GM19452 (cell line): ENCODE results near the gene CCDC30.
"Not testable (repeated sequence)": the region's sequence is repeated elsewhere in the genome, so short reads cannot be mapped to it uniquely, and the experiment has no call there.

Experiments
- ATAC-seq: cut with Tn5 transposase; IDR thresholded peaks from one replicate; pipeline ENCODE4 v1.9.1; 2021; ENCODE audit not compliant: unreplicated experiment

Gene CCDC30

GRCh38 chr1:42450061-42450460, 13.0 kb upstream of the CCDC30 start:
- no peak for ATAC-seq

GRCh38 chr1:42453386-42453785, 9.7 kb upstream of the CCDC30 start:
- no peak for ATAC-seq

- no peak for ATAC-seq
These were observed 8.7 kb upstream of the CCDC30 start for GRCh38 chr1:42454403-42454802.

- peak; percentile 77 for ATAC-seq
These were observed 6.9 kb upstream of the CCDC30 start, which contains the start of the genes PPCS and ZMYND12 for GRCh38 chr1:42456010-42456753. PPCS (plus strand) TSS chr1:42456543; CDS start chr1:42456566, 23 bp downstream. ZMYND12 (minus strand) TSS chr1:42456022; CDS start chr1:42455997, 25 bp downstream.

- peak; percentile 64 for ATAC-seq
These were observed 6.4 kb upstream of the CCDC30 start for GRCh38 chr1:42456754-42457089.

GRCh38 chr1:42461196-42461595, 1.9 kb upstream of the CCDC30 start:
- no peak for ATAC-seq

GRCh38 chr1:42463921-42464320, 835 bp downstream of the CCDC30 start:
- ATAC-seq = no peak

- no peak for ATAC-seq
These were observed 2.9 kb downstream of the CCDC30 start for GRCh38 chr1:42466030-42466429.

- no peak for ATAC-seq
These were observed 6.6 kb downstream of the CCDC30 start for GRCh38 chr1:42469727-42470126.

- no peak for ATAC-seq
These were observed 13.5 kb downstream of the CCDC30 start for GRCh38 chr1:42476605-42477004.

GRCh38 chr1:42477354-42477753, 14.3 kb downstream of the CCDC30 start:
- not testable (repeated sequence) for ATAC-seq

GRCh38 chr1:42477775-42478174, 14.7 kb downstream of the CCDC30 start:
- no peak for ATAC-seq

- no peak for ATAC-seq
These were observed 16.5 kb downstream of the CCDC30 start for GRCh38 chr1:42479621-42480020.

GRCh38 chr1:42480921-42481320, 17.8 kb downstream of the CCDC30 start:
- no peak for ATAC-seq

- ATAC-seq = no peak
These were observed 19.6 kb downstream of the CCDC30 start for GRCh38 chr1:42482635-42483153.

GRCh38 chr1:42484382-42484781, 21.3 kb downstream of the CCDC30 start:
- ATAC-seq = no peak

GRCh38 chr1:42490237-42490636, 27.2 kb downstream of the CCDC30 start:
- no peak for ATAC-seq

- ATAC-seq = not testable (repeated sequence)
These were observed 38.9 kb downstream of the CCDC30 start for GRCh38 chr1:42502031-42502430.

- no peak for ATAC-seq
These were observed 41.5 kb downstream of the CCDC30 start for GRCh38 chr1:42504535-42505128.

GRCh38 chr1:42506576-42506975, 43.5 kb downstream of the CCDC30 start:
- no peak for ATAC-seq

GRCh38 chr1:42511581-42512155, 48.6 kb downstream of the CCDC30 start:
- ATAC-seq = not testable (repeated sequence)

GRCh38 chr1:42518908-42519307, 55.8 kb downstream of the CCDC30 start:
- ATAC-seq = no peak
